GM23338 (cell line): ENCODE results near the gene KCNK15.

Experiments used
- CREB1 ChIP-seq: fragments of 250-450 bp; sonication (Bioruptor Pico); IDR thresholded peaks from 2 replicates; pipeline ENCODE4 v1.5.0; 2020; ENCODE audit warnings: low read depth, mild to moderate bottlenecking, moderate library complexity
- EZH2 ChIP-seq: fragments of 200-600 bp; sonication (generic); IDR thresholded peaks from one replicate; pipeline ENCODE4 v1.8.0; 2017; ENCODE audit warnings: antibody characterized with exemption, mild to moderate bottlenecking, low read depth; ENCODE audit not compliant: unreplicated experiment
- JUNB ChIP-seq: IDR thresholded peaks from one replicate; pipeline ENCODE4 v1.6.1; 2016; ENCODE audit warnings: antibody characterized with exemption; ENCODE audit not compliant: unreplicated experiment
- POLR2AphosphoS5 ChIP-seq: IDR thresholded peaks from 2 replicates; pipeline ENCODE4 v1.6.1; 2016; ENCODE audit warnings: antibody characterized with exemption, low read depth
- STAT1 ChIP-seq: IDR thresholded peaks from one replicate; pipeline ENCODE4 v1.6.1; 2016; ENCODE audit warnings: antibody characterized with exemption; ENCODE audit not compliant: unreplicated experiment
- ZNF114 ChIP-seq: fragments of 250-450 bp; sonication (Bioruptor Pico); IDR thresholded peaks from 2 replicates; pipeline ENCODE4 v1.5.0; 2020; ENCODE audit warnings: mild to moderate bottlenecking, moderate library complexity
- TF ChIP-seq, protein P1 (sequence below), 2 experiments: fragments of 200-600 bp in 1 of 2; sonication (generic) in 1 of 2; conservative IDR thresholded peaks; 2 replicates each; pipeline versions ENCODE4 v1.5.1 to v1.6.1; 2016 to 2017; ENCODE audit warnings: antibody characterized with exemption in 2 of 2, low read depth in 2 of 2, mild to moderate bottlenecking in 2 of 2, moderate library complexity in 1 of 2
- TF ChIP-seq, protein P2 (sequence below): IDR thresholded peaks from one replicate; pipeline ENCODE4 v1.6.1; 2018; ENCODE audit warnings: antibody characterized with exemption; ENCODE audit not compliant: unreplicated experiment

DNA sequence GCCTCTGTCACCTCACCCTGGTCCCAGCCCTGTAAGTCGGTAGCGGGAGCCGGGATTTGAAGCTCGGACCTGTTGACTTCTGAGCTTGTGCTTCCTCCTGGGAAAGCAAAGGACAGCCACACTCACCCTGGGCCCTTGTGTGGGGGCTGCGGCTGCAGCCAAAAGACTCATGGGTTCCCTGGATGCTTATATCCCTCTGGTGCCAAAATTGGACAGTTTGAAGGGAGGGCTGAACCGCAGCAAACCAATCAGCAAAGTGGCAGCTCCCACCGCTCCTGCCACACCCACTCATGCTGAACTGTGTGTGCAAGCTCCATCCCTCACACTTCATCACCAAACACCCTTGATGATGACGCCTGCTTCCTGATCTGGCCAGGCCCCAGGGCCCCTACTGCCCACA, 34.4 kb upstream of the KCNK15 start:
- TF ChIP-seq, protein P1, sequence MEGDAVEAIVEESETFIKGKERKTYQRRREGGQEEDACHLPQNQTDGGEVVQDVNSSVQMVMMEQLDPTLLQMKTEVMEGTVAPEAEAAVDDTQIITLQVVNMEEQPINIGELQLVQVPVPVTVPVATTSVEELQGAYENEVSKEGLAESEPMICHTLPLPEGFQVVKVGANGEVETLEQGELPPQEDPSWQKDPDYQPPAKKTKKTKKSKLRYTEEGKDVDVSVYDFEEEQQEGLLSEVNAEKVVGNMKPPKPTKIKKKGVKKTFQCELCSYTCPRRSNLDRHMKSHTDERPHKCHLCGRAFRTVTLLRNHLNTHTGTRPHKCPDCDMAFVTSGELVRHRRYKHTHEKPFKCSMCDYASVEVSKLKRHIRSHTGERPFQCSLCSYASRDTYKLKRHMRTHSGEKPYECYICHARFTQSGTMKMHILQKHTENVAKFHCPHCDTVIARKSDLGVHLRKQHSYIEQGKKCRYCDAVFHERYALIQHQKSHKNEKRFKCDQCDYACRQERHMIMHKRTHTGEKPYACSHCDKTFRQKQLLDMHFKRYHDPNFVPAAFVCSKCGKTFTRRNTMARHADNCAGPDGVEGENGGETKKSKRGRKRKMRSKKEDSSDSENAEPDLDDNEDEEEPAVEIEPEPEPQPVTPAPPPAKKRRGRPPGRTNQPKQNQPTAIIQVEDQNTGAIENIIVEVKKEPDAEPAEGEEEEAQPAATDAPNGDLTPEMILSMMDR (conservative IDR thresholded peaks at IDR 0.05; ENCODE audit: low read depth in 2 of 2), result no peak
- TF ChIP-seq CREB1 (CRISPR knock-in tag) (no peak), POLR2AphosphoS5 (no peak), STAT1 (no peak), JUNB (no peak), EZH2 (no peak), ZNF114 (CRISPR knock-in tag) (no peak)
- TF ChIP-seq, protein P2, sequence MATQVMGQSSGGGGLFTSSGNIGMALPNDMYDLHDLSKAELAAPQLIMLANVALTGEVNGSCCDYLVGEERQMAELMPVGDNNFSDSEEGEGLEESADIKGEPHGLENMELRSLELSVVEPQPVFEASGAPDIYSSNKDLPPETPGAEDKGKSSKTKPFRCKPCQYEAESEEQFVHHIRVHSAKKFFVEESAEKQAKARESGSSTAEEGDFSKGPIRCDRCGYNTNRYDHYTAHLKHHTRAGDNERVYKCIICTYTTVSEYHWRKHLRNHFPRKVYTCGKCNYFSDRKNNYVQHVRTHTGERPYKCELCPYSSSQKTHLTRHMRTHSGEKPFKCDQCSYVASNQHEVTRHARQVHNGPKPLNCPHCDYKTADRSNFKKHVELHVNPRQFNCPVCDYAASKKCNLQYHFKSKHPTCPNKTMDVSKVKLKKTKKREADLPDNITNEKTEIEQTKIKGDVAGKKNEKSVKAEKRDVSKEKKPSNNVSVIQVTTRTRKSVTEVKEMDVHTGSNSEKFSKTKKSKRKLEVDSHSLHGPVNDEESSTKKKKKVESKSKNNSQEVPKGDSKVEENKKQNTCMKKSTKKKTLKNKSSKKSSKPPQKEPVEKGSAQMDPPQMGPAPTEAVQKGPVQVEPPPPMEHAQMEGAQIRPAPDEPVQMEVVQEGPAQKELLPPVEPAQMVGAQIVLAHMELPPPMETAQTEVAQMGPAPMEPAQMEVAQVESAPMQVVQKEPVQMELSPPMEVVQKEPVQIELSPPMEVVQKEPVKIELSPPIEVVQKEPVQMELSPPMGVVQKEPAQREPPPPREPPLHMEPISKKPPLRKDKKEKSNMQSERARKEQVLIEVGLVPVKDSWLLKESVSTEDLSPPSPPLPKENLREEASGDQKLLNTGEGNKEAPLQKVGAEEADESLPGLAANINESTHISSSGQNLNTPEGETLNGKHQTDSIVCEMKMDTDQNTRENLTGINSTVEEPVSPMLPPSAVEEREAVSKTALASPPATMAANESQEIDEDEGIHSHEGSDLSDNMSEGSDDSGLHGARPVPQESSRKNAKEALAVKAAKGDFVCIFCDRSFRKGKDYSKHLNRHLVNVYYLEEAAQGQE, result no peak
